IMR-90 (cell line): ENCODE results near the gene HS6ST2. TPM values are rescaled to one million over a fixed set of nuclear protein-coding genes. Genes with fewer than 3 reads are reported as not detected.

Experiments
- ATAC-seq: fragments of 200-7000 bp; cut with Tn5 transposase; 2 replicates; pipeline ENCODE4 v1.9.1; 2020; ENCODE audit warnings: low read depth, mild to moderate bottlenecking, moderate library complexity
- BruUV-seq: library from RNA; stranded (reverse); fragments of 400-500 nt; replicated peaks from 2 replicates; lab custom pipeline; 2021; lab: Mats Ljungman, UMichigan
- CTCF ChIA-PET: fragments of 300-600 bp; formaldehyde crosslinking; extraction: SDS; loops from one replicate; lab custom pipeline; 2021; ENCODE audit warnings: antibody characterized with exemption; lab: Yijun Ruan, JAX
- POLR2A ChIA-PET: fragments of 300-600 bp; sonication (Branson Sonifier 250); formaldehyde crosslinking; loops from one replicate; lab custom pipeline; 2022; ENCODE audit warnings: antibody characterized with exemption; ENCODE audit not compliant: unreplicated experiment; lab: Charles Lee
- DNase-seq: peaks from one replicate; pipeline ENCODE4 v3.0.0; 2013
- H2AFZ ChIP-seq: replicated peaks from 2 replicates; pipeline ENCODE3; 2013; ENCODE audit warnings: low read length, mild to moderate bottlenecking; ENCODE audit not compliant: poor library complexity
- H2AK5ac ChIP-seq: 2 replicates; pipeline ENCODE4 v1.6.1; 2013; ENCODE audit warnings: low read depth, low read length, inconsistent platforms
- H2AK9ac ChIP-seq: replicated peaks from 2 replicates; pipeline ENCODE3; 2013; ENCODE audit warnings: mild to moderate bottlenecking, low read depth, low read length, moderate library complexity; ENCODE audit not compliant: poor library complexity
- H2BK120ac ChIP-seq: 2 replicates; pipeline ENCODE4 v1.6.1; 2013; ENCODE audit warnings: low read depth, low read length, inconsistent platforms
- H2BK15ac ChIP-seq: 3 replicates; pipeline ENCODE4 v1.6.1; 2013; ENCODE audit warnings: low read depth, low read length, inconsistent platforms
- H2BK20ac ChIP-seq: 2 replicates; pipeline ENCODE4 v1.6.1; 2013; ENCODE audit warnings: low read depth, mild to moderate bottlenecking, inconsistent platforms, low read length, moderate library complexity
- H2BK5ac ChIP-seq: 2 replicates; pipeline ENCODE4 v1.6.1; 2013; ENCODE audit warnings: mild to moderate bottlenecking, low read depth, low read length, inconsistent platforms; ENCODE audit not compliant: poor library complexity, severe bottlenecking
- H3K14ac ChIP-seq: replicated peaks from 2 replicates; pipeline ENCODE4 v1.6.1; 2013; ENCODE audit warnings: low read depth, low read length, inconsistent platforms
- H3K18ac ChIP-seq: 2 replicates; pipeline ENCODE4 v1.6.1; 2013; ENCODE audit warnings: low read depth, low read length, control low read depth
- H3K23ac ChIP-seq: 2 replicates; pipeline ENCODE4 v1.6.1; 2013; ENCODE audit warnings: low read depth, low read length, inconsistent platforms
- H3K27ac ChIP-seq: 2 replicates; pipeline ENCODE4 v1.5.1; 2013; ENCODE audit warnings: mild to moderate bottlenecking, control low read depth, low read length; ENCODE audit not compliant: insufficient read depth
- H3K27me3 ChIP-seq: 2 replicates; pipeline ENCODE4 v1.6.1; 2013; ENCODE audit warnings: low read length; ENCODE audit not compliant: control insufficient read depth, insufficient read depth
- H3K36me3 ChIP-seq: 2 replicates; pipeline ENCODE4 v1.6.1; 2013; ENCODE audit warnings: low read length, mixed read lengths; ENCODE audit not compliant: control insufficient read depth, insufficient read depth
- H3K4ac ChIP-seq: 2 replicates; pipeline ENCODE4 v1.6.1; 2013; ENCODE audit warnings: low read depth, low read length, inconsistent platforms
- H3K4me1 ChIP-seq: 2 replicates; pipeline ENCODE4 v1.6.1; 2013; ENCODE audit warnings: low read length, mixed read lengths; ENCODE audit not compliant: control insufficient read depth, insufficient read depth
- H3K4me2 ChIP-seq: 2 replicates; pipeline ENCODE4 v1.6.1; 2013; ENCODE audit warnings: low read depth, mild to moderate bottlenecking, control low read depth, low read length, moderate library complexity
- H3K4me3 ChIP-seq: 2 replicates; pipeline ENCODE4 v1.5.1; 2013; ENCODE audit warnings: low read depth, mild to moderate bottlenecking, control low read depth, low read length, moderate library complexity; ENCODE audit not compliant: insufficient read depth
- H3K56ac ChIP-seq: 2 replicates; pipeline ENCODE4 v1.6.1; 2013; ENCODE audit warnings: low read length, inconsistent platforms; ENCODE audit not compliant: insufficient read depth; ENCODE audit errors: extremely low read depth
- H3K79me1 ChIP-seq, 2 experiments: 2 replicates each; pipeline ENCODE4 v1.6.1; 2013; ENCODE audit warnings: low read length in 2 of 2, inconsistent platforms in 1 of 2, low read depth in 1 of 2
- H3K9ac ChIP-seq: 2 replicates; pipeline ENCODE4 v1.6.1; 2013; ENCODE audit warnings: low read depth, low read length, control low read depth
- H3K9me1 ChIP-seq: 2 replicates; pipeline ENCODE4 v1.6.1; 2013; ENCODE audit warnings: low read length, inconsistent platforms; ENCODE audit not compliant: insufficient read depth
- H3K9me3 ChIP-seq: 2 replicates; pipeline ENCODE4 v1.6.1; 2013; ENCODE audit warnings: low read length; ENCODE audit not compliant: control insufficient read depth, insufficient read depth
- H4K20me1 ChIP-seq: 2 replicates; pipeline ENCODE4 v1.6.1; 2013; ENCODE audit warnings: low read length, inconsistent platforms; ENCODE audit not compliant: insufficient read depth
- H4K5ac ChIP-seq: 2 replicates; pipeline ENCODE4 v1.6.1; 2013; ENCODE audit warnings: mild to moderate bottlenecking, low read depth, low read length, control low read depth
- H4K8ac ChIP-seq, 2 experiments: 2 replicates each; pipeline ENCODE4 v1.6.1; 2013; ENCODE audit warnings: low read depth in 2 of 2, low read length in 2 of 2, control low read depth in 1 of 2, inconsistent platforms in 1 of 2
- H4K91ac ChIP-seq: 2 replicates; pipeline ENCODE4 v1.6.1; 2013; ENCODE audit warnings: low read depth, low read length, inconsistent platforms; ENCODE audit not compliant: insufficient read depth
- BHLHE40 ChIP-seq: fragments of 150-350 bp; IDR thresholded peaks from 2 replicates; pipeline ENCODE4 v1.6.1; 2016; ENCODE audit warnings: mild to moderate bottlenecking, low read depth, low read length
- CEBPB ChIP-seq: IDR thresholded peaks from 2 replicates; pipeline ENCODE4 v1.6.1; 2012; ENCODE audit warnings: low read depth, low read length, improper control_type of control experiment
- CHD1 ChIP-seq: IDR thresholded peaks from 2 replicates; pipeline ENCODE4 v1.6.1; 2012; ENCODE audit warnings: low read depth, low read length, improper control_type of control experiment
- FOS ChIP-seq: fragments of 150-350 bp; IDR thresholded peaks from 2 replicates; pipeline ENCODE4 v1.6.1; 2016; ENCODE audit warnings: low read depth, low read length
- MAFK ChIP-seq: IDR thresholded peaks from 2 replicates; pipeline ENCODE4 v1.6.1; 2012; ENCODE audit warnings: low read depth, low read length, improper control_type of control experiment
- MAZ ChIP-seq: IDR thresholded peaks from 2 replicates; pipeline ENCODE4 v1.6.1; 2012; ENCODE audit warnings: low read depth, mild to moderate bottlenecking, low read length, improper control_type of control experiment, moderate library complexity, borderline replicate concordance
- MXI1 ChIP-seq: IDR thresholded peaks from 2 replicates; pipeline ENCODE4 v1.6.1; 2012; ENCODE audit warnings: low read depth, mild to moderate bottlenecking, low read length, moderate library complexity, borderline replicate concordance
- NFE2L2 ChIP-seq: fragments of 150-350 bp; IDR thresholded peaks from 2 replicates; pipeline ENCODE4 v1.6.1; 2016; ENCODE audit warnings: low read depth, mild to moderate bottlenecking, low read length
- POLR2A ChIP-seq: IDR thresholded peaks from 2 replicates; pipeline ENCODE4 v1.6.1; 2012; ENCODE audit warnings: mild to moderate bottlenecking, low read depth, low read length
- RAD21 ChIP-seq: IDR thresholded peaks from 2 replicates; pipeline ENCODE4 v1.6.1; 2012; ENCODE audit warnings: low read length, improper control_type of control experiment
- RCOR1 ChIP-seq: IDR thresholded peaks from 2 replicates; pipeline ENCODE4 v1.6.1; 2012; ENCODE audit warnings: mild to moderate bottlenecking, low read length, improper control_type of control experiment; ENCODE audit not compliant: insufficient replicate concordance
- RFX5 ChIP-seq: IDR thresholded peaks from 2 replicates; pipeline ENCODE4 v1.8.0; 2012; ENCODE audit warnings: low read depth, mild to moderate bottlenecking, low read length, moderate library complexity
- SMC3 ChIP-seq: fragments of 150-350 bp; IDR thresholded peaks from 2 replicates; pipeline ENCODE4 v1.6.1; 2016; ENCODE audit warnings: low read depth, mild to moderate bottlenecking, antibody characterized with exemption, low read length, moderate library complexity
- WGBS, 2 experiments: methylation state at CpG; one replicate each; pipeline versions ENCODE4 v1.1.5 to v1.1.7; 2013; ENCODE audit warnings: missing lambda C conversion rate in 2 of 2; ENCODE audit not compliant: insufficient read length in 1 of 2; ENCODE audit errors: extremely low coverage in 2 of 2; 5-methylcytosine and 5-hydroxymethylcytosine counted together
- dilution Hi-C: fragments of 300-500 bp; cut with HindIII; formaldehyde crosslinking; loops from one replicate; pipeline ENCODE4 v1.14.3; 2018; ENCODE audit warnings: low sequenced_read_pairs; ENCODE audit not compliant: unreplicated experiment
- in situ Hi-C: fragments of 300-500 bp; cut with MboI; formaldehyde crosslinking; loops from 3 replicates; pipeline ENCODE4 v1.14.3; 2019; ENCODE audit warnings: low sequenced_read_pairs, inconsistent platforms, mixed read lengths
- intact Hi-C: fragments of 100-400 bp; cut with micrococcal nuclease; formaldehyde crosslinking; loops from 2 replicates; pipeline ENCODE4 v1.10.0; 2022
- polyA plus RNA-seq, 3 experiments: library from polyadenylated mRNA; depleted of rRNA; stranded (reverse); fragments of >200 nt; gene quantifications; 2 replicates each; pipeline ENCODE4 v1.2.3, GENCODE V29; 2012; ENCODE audit warnings: low replicate concordance in 1 of 3
- total RNA-seq: library from RNA; depleted of rRNA; stranded (reverse); fragments of >200 nt; gene quantifications from 2 replicates; pipeline ENCODE4 v1.2.3, GENCODE V29; 2012
- TF ChIP-seq, protein P1 (sequence below): fragments of 150-350 bp; IDR thresholded peaks from 2 replicates; pipeline ENCODE4 v1.6.1; 2017; ENCODE audit warnings: mild to moderate bottlenecking, antibody characterized with exemption, low read length, low read depth
- TF ChIP-seq, protein P2 (sequence below): conservative IDR thresholded peaks from 2 replicates; pipeline ENCODE4 v1.5.1; 2012; ENCODE audit warnings: mild to moderate bottlenecking, low read depth, low read length, improper control_type of control experiment
- TF ChIP-seq, protein P3 (sequence below): fragments of 150-350 bp; IDR thresholded peaks from 2 replicates; pipeline ENCODE4 v1.6.1; 2016; ENCODE audit warnings: low read depth, mild to moderate bottlenecking, low read length, moderate library complexity, borderline replicate concordance

The HS6ST2 gene
- total and polyA plus RNA-seq, 2 of the 4 experiments (the other 2 are of a cell fraction), result not detected

DNA sequence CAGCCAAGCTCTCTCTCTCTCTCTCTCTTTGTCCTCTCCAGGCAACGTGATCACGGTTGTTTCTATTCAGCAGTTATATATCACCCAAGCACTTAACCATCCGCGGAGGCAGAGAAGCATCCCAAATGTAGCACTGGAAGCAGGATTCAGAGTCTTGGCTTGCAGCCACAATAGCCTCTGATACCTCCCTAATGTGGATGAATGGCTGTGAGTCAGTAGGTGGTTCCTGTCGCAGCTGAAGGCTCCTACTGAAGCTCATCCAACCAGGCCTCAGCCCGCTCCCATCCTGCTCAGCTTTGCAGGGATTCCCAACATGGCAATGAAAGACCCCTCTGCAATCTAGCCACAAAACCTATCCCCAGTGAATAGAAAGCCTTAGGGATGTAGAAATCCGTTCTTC is 5.1 kb downstream of the HS6ST2 start:
- H2AFZ ChIP-seq, result no peak overlapping the region
- no peak overlapping the region for H2AK9ac ChIP-seq
- H2BK120ac ChIP-seq, result no peak overlapping the region
- no peak overlapping the region for H4K5ac ChIP-seq
- no CpG with 5 or more reads among the region's 7 CpGs for WGBS, 2 experiments
- intact Hi-C loops (no loop called here), dilution Hi-C loops (no loop called here), in situ Hi-C loops (no loop called here)
- DNase-seq, result no peak
- H3K9me3 ChIP-seq, result peaks cover 5% of the 10 kb centered on the region; the same call in 1 of the 2 replicates
- no peak overlapping the region for H2BK5ac ChIP-seq
- H3K14ac ChIP-seq, result no peak overlapping the region
- no peak overlapping the region for H4K91ac ChIP-seq
- H3K4ac ChIP-seq, result no peak overlapping the region
- H3K56ac ChIP-seq, result no peak overlapping the region
- no peak overlapping the region for H3K4me2 ChIP-seq
- no peaks in the 10 kb centered on the region for H3K9me1 ChIP-seq
- no peaks in the 10 kb centered on the region for H3K36me3 ChIP-seq
- no peaks in the 10 kb centered on the region for H4K20me1 ChIP-seq
- no peak overlapping the region for H3K4me3 ChIP-seq
- BruUV-seq, result no TSS peak
- no peak overlapping the region for H2BK15ac ChIP-seq
- no peak overlapping the region for H3K18ac ChIP-seq
- peaks cover 13% of the 10 kb centered on the region for H3K27me3 ChIP-seq
- POLR2A ChIA-PET, result no interaction called here
- no peak overlapping the region for H3K23ac ChIP-seq
- TF ChIP-seq, protein P1, sequence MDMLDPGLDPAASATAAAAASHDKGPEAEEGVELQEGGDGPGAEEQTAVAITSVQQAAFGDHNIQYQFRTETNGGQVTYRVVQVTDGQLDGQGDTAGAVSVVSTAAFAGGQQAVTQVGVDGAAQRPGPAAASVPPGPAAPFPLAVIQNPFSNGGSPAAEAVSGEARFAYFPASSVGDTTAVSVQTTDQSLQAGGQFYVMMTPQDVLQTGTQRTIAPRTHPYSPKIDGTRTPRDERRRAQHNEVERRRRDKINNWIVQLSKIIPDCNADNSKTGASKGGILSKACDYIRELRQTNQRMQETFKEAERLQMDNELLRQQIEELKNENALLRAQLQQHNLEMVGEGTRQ, result no peak
- TF ChIP-seq NFE2L2 (no peak), MAZ (no peak), FOS (no peak), CEBPB (no peak), MAFK (no peak), RFX5 (no peak), BHLHE40 (no peak), RAD21 (no peak), CHD1 (no peak), SMC3 (no peak), MXI1 (no peak), RCOR1 (no peak), POLR2A (no peak)
- TF ChIP-seq, protein P2, sequence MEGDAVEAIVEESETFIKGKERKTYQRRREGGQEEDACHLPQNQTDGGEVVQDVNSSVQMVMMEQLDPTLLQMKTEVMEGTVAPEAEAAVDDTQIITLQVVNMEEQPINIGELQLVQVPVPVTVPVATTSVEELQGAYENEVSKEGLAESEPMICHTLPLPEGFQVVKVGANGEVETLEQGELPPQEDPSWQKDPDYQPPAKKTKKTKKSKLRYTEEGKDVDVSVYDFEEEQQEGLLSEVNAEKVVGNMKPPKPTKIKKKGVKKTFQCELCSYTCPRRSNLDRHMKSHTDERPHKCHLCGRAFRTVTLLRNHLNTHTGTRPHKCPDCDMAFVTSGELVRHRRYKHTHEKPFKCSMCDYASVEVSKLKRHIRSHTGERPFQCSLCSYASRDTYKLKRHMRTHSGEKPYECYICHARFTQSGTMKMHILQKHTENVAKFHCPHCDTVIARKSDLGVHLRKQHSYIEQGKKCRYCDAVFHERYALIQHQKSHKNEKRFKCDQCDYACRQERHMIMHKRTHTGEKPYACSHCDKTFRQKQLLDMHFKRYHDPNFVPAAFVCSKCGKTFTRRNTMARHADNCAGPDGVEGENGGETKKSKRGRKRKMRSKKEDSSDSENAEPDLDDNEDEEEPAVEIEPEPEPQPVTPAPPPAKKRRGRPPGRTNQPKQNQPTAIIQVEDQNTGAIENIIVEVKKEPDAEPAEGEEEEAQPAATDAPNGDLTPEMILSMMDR, result no peak
- TF ChIP-seq, protein P3, sequence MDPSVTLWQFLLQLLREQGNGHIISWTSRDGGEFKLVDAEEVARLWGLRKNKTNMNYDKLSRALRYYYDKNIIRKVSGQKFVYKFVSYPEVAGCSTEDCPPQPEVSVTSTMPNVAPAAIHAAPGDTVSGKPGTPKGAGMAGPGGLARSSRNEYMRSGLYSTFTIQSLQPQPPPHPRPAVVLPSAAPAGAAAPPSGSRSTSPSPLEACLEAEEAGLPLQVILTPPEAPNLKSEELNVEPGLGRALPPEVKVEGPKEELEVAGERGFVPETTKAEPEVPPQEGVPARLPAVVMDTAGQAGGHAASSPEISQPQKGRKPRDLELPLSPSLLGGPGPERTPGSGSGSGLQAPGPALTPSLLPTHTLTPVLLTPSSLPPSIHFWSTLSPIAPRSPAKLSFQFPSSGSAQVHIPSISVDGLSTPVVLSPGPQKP, result no peak
- ATAC-seq, result no peak
- H3K4me1 ChIP-seq, result no peaks in the 10 kb centered on the region
- no peak overlapping the region for H2AK5ac ChIP-seq
- no peak overlapping the region for H3K27ac ChIP-seq
- no peak overlapping the region for H3K9ac ChIP-seq
- H4K8ac ChIP-seq, result no peak overlapping the region
- no peak overlapping the region for H2BK20ac ChIP-seq
- no peaks in the 10 kb centered on the region for H3K79me1 ChIP-seq
- CTCF ChIA-PET, result no interaction called here
